Sigmoid colon (tissue), 4 donors: ENCODE results near the gene TSPAN5.

ENCODE experiments used
- POLR2A ChIP-seq, 2 donors: fragments of 450-650 bp; IDR thresholded peaks; one replicate each; pipeline ENCODE4 v1.6.1; 2016; ENCODE audit warnings: antibody characterized with exemption in 2 of 2, mild to moderate bottlenecking in 2 of 2, moderate library complexity in 2 of 2
- POLR2AphosphoS5 ChIP-seq, 4 donors: sonication (generic); formaldehyde crosslinking; IDR thresholded peaks; one replicate each; pipeline ENCODE4 v1.6.1; 2017; ENCODE audit warnings: antibody characterized with exemption in 4 of 4
- TF ChIP-seq, protein P1 (sequence below), 4 experiments: fragments of 450-650 bp in 3 of 4; fragments of 200-600 bp in 1 of 4; IDR thresholded peaks; one replicate each; pipeline ENCODE4 v1.5.1; 2016 to 2019; ENCODE audit warnings: antibody characterized with exemption in 4 of 4, mild to moderate bottlenecking in 3 of 4, moderate library complexity in 2 of 4

- TF ChIP-seq, protein P1, sequence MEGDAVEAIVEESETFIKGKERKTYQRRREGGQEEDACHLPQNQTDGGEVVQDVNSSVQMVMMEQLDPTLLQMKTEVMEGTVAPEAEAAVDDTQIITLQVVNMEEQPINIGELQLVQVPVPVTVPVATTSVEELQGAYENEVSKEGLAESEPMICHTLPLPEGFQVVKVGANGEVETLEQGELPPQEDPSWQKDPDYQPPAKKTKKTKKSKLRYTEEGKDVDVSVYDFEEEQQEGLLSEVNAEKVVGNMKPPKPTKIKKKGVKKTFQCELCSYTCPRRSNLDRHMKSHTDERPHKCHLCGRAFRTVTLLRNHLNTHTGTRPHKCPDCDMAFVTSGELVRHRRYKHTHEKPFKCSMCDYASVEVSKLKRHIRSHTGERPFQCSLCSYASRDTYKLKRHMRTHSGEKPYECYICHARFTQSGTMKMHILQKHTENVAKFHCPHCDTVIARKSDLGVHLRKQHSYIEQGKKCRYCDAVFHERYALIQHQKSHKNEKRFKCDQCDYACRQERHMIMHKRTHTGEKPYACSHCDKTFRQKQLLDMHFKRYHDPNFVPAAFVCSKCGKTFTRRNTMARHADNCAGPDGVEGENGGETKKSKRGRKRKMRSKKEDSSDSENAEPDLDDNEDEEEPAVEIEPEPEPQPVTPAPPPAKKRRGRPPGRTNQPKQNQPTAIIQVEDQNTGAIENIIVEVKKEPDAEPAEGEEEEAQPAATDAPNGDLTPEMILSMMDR (IDR thresholded peaks at IDR 0.05): no peak
- no peak for TF ChIP-seq POLR2AphosphoS5 (IDR thresholded peaks at IDR 0.05)
- no peak for TF ChIP-seq POLR2A (IDR thresholded peaks at IDR 0.05)
Measured at GRCh38 chr4:98648602-98649001, 9.8 kb downstream of the TSPAN5 start.
